Lung (tissue), 12 donors: ENCODE measurements around the gene CREB5. TPM values are rescaled to one million over a fixed set of nuclear protein-coding genes. Genes with fewer than 3 reads are reported as not detected.
A peak's percentile ranks its signal among the peaks of the same experiment; 100 is the strongest.

Experiments used
- ATAC-seq: fragments of 200-7000 bp; cut with Tn5 transposase; one replicate; pipeline ENCODE4 v1.9.1; 2020; ENCODE audit warnings: moderate number of reproducible peaks; ENCODE audit not compliant: insufficient read depth, low FRiP score
- DNase-seq, 3 donors: peaks; one replicate each; pipeline ENCODE4 v3.0.0-alpha.2; 2013 to 2017
- H3K27ac ChIP-seq, 2 donors: one replicate each; pipeline ENCODE4 v1.5.1; 2013; ENCODE audit warnings: mild to moderate bottlenecking in 2 of 2, moderate library complexity in 2 of 2, control low read depth in 1 of 2, inconsistent platforms in 1 of 2, low read depth in 1 of 2, low read length in 1 of 2
- H3K27me3 ChIP-seq, 3 donors: one replicate each; pipeline ENCODE4 v1.5.1; 2013; ENCODE audit warnings: low read length in 2 of 3; ENCODE audit not compliant: control insufficient read depth in 3 of 3, insufficient read depth in 3 of 3
- H3K36me3 ChIP-seq, 4 donors: one replicate each; pipeline ENCODE4 v1.5.1; 2013; ENCODE audit warnings: low read length in 4 of 4, mild to moderate bottlenecking in 1 of 4, moderate library complexity in 1 of 4; ENCODE audit not compliant: control insufficient read depth in 4 of 4, insufficient read depth in 4 of 4
- H3K4me1 ChIP-seq, 5 donors: one replicate each; pipeline ENCODE4 v1.5.1; 2013; ENCODE audit warnings: low read length in 5 of 5, mild to moderate bottlenecking in 2 of 5, moderate library complexity in 1 of 5; ENCODE audit not compliant: control insufficient read depth in 5 of 5, insufficient read depth in 5 of 5
- H3K4me3 ChIP-seq: one replicate; pipeline ENCODE4 v1.5.1; 2013; ENCODE audit warnings: mild to moderate bottlenecking, control low read depth, moderate library complexity
- H3K9ac ChIP-seq, 2 donors: one replicate each; pipeline ENCODE4 v1.5.1; 2013; ENCODE audit warnings: low read length in 2 of 2, control low read depth in 1 of 2; ENCODE audit not compliant: insufficient read depth in 1 of 2
- H3K9me3 ChIP-seq, 4 donors: one replicate each; pipeline ENCODE4 v1.5.1; 2013; ENCODE audit warnings: low read length in 3 of 4, mild to moderate bottlenecking in 1 of 4, moderate library complexity in 1 of 4; ENCODE audit not compliant: control insufficient read depth in 4 of 4, insufficient read depth in 3 of 4
- WGBS, 2 donors: extraction: QIAGEN DNeasy Blood & Tissue Kit; methylation state at CpG; one replicate each; pipeline ENCODE4 v1.1.7; 2013; 5-methylcytosine and 5-hydroxymethylcytosine counted together
- polyA plus RNA-seq, 2 donors: library from polyadenylated mRNA; stranded (reverse); fragments of 200-250 nt; gene quantifications; one replicate each; pipeline ENCODE4 v1.2.1, GENCODE V29; 2013
- total RNA-seq, 2 donors: library from RNA; depleted of rRNA in 1 of 2; stranded (reverse); fragments of >200 nt in 1 of 2; gene quantifications; one replicate each; pipeline ENCODE4 v1.2.1, GENCODE V29; 2014 to 2021
- TF ChIP-seq, protein P1 (sequence below): IDR thresholded peaks from 2 replicates; pipeline ENCODE4 v1.5.1; 2012; ENCODE audit warnings: mild to moderate bottlenecking; ENCODE audit errors: control extremely low read depth, extremely low read depth
- donor health status: control.
- donor health status: control.
- donor health status: Bipolar disorder and iron deficiency.
- donor health status: healthy.
- donor health status: DM: yes; HTN: yes; CAD: no.

Gene CREB5
- total and polyA plus RNA-seq, 4 donors, result 2.7 to 23.1 (median 9.6) TPM

DNA sequence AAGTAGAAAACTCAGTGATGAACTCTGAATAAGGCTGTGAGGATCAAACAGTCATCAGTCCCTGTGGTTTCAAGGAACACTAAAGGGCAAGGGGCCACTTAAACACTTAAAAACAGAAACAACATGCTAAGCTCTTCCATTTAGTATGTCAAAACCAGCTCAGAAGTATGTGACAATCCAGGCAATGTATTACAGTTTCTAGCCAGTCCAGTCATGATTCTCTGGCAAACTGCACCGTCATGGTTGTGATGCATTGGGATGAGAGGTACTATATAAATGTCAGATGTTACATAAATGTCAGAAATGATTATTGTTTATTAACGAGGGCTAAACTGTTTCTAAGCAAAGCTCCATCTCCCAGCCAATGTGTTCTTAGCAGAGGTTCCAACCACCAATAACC lies 4.7 kb upstream of the CREB5 start:
- 78 to 90% methylated on average over 2 of the region's 2 CpGs for WGBS, 2 donors
- H3K9ac ChIP-seq, result peak overlapping the region in 1 of 2 donors; percentile 7
- peaks cover 0 to 21% (median 8%) of the 10 kb centered on the region in 5 donors for H3K4me1 ChIP-seq
- peaks cover 0 to 19% (median 10%) of the 10 kb centered on the region in 3 donors for H3K27me3 ChIP-seq
- peak overlapping the region; percentile 29 to 80 for H3K27ac ChIP-seq
- H3K9me3 ChIP-seq, result no peaks in the 10 kb centered on the region
- TF ChIP-seq, protein P1, sequence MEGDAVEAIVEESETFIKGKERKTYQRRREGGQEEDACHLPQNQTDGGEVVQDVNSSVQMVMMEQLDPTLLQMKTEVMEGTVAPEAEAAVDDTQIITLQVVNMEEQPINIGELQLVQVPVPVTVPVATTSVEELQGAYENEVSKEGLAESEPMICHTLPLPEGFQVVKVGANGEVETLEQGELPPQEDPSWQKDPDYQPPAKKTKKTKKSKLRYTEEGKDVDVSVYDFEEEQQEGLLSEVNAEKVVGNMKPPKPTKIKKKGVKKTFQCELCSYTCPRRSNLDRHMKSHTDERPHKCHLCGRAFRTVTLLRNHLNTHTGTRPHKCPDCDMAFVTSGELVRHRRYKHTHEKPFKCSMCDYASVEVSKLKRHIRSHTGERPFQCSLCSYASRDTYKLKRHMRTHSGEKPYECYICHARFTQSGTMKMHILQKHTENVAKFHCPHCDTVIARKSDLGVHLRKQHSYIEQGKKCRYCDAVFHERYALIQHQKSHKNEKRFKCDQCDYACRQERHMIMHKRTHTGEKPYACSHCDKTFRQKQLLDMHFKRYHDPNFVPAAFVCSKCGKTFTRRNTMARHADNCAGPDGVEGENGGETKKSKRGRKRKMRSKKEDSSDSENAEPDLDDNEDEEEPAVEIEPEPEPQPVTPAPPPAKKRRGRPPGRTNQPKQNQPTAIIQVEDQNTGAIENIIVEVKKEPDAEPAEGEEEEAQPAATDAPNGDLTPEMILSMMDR, result no peak
- DNase-seq (peak in 2 of 3 donors; percentile 30 to 31), ATAC-seq (no peak)
- no peak overlapping the region for H3K4me3 ChIP-seq
- no peaks in the 10 kb centered on the region for H3K36me3 ChIP-seq

- H3K4me3 ChIP-seq, result no peak overlapping the region
- peak overlapping the region; percentile 29 to 80 for H3K27ac ChIP-seq
- H3K9me3 ChIP-seq, result no peaks in the 10 kb centered on the region
- H3K4me1 ChIP-seq, result peaks cover 0 to 22% (median 8%) of the 10 kb centered on the region in 5 donors
- peak overlapping the region in 1 of 2 donors; percentile 23 for H3K9ac ChIP-seq
- WGBS, 2 donors, result 46 to 47% methylated on average over 27 of the region's 27 CpGs
- ATAC-seq, result no peak
- H3K36me3 ChIP-seq, result no peaks in the 10 kb centered on the region
- TF ChIP-seq, protein P1, result no peak
- peaks cover 0 to 26% (median 14%) of the 10 kb centered on the region in 3 donors for H3K27me3 ChIP-seq
- peak; percentile 26 to 62 (median 57) for DNase-seq
Measured at GRCh38 chr7:28408105-28408959, 4.0 kb upstream of the CREB5 start.

GRCh38 chr7:28408960-28409715 lies 3.2 kb upstream of the CREB5 start:
- Histone ChIP-seq H3K27ac (peak overlapping the region; percentile 85 to 92), H3K27me3 (peaks cover 0 to 33% (median 14%) of the 10 kb centered on the region in 3 donors), H3K4me1 (peaks cover 0 to 22% (median 8%) of the 10 kb centered on the region in 5 donors), H3K9ac (peak overlapping the region; percentile 83 to 89), H3K36me3 (no peaks in the 10 kb centered on the region), H3K4me3 (peak overlapping the region; percentile 65), H3K9me3 (no peaks in the 10 kb centered on the region)
- TF ChIP-seq, protein P1, result no peak
- ATAC-seq, result peak; percentile 86
- DNase-seq, result peak; percentile 94 to 95 (median 95)
- 1 to 2% methylated on average over 51 of the region's 51 CpGs for WGBS, 2 donors
